SW 1271 (cell line): ENCODE results near the gene FREM1.

ENCODE experiments used
- DNase-seq, 2 experiments: peaks; one replicate each; lab custom pipeline; 2025; lab: John Stamatoyannopoulos, UW

The FREM1 gene

DNA sequence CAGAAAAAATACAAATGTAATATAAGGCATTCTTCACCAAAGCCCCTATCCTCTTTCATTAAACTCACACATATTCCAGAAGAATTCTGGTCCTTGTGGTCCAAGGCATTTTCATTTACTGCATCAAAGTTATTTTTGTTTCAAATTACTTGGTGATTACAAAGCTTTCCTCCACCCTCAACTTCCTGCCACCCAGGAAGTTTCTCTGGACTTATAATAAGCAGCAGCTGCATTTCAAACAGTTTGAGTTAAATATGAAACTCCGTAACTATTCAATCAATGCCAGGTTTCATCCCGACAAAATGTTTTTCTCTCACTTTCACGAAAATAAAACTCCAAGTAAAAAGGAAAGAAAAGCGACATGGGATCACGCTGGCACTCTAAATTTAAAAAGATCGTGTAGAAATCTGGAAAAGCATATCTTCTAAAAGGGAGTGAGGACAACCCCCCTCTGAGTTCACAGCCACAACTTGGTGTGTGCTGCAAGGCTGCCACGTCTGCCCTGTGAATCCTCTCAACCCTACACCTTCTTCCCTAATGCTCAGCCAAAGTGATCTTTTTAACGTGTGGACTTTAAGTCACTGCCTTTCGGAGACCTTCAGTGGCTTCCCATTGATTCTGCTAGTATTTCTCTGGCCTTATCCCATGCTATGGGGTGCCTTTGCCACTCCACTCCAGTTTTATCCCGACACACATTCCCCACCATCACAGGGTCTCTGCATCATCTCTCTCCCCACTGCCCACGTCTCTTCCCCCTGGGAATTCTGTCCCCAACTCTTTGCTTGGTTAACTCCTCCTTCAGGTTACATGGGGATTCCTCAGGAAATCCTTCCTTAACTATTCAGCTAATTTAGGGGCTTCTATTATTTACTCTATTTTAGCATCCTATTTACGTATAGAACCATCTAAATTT lies 96.6 kb downstream of the FREM1 start:
- DNase-seq, result no peak

DNA sequence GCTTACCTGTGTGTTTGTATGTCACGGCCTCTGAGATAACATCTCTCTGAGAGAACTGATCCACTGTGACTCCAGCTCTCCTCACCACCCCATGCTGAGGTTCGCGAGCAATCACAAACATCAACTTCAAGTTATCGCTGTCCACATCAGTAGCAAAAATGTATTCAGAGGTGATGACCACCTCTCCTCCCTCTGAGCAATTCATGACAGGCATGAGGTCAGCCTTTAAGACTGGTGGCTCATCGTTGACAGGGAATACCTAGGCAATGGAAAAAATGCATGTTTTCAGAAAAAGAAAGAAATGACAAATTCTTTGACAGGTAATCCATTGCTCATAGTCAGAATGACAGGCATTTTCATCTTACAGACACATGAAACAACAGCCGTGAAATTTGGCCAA lies 97.4 kb downstream of the FREM1 start:
- no peak for DNase-seq

DNA sequence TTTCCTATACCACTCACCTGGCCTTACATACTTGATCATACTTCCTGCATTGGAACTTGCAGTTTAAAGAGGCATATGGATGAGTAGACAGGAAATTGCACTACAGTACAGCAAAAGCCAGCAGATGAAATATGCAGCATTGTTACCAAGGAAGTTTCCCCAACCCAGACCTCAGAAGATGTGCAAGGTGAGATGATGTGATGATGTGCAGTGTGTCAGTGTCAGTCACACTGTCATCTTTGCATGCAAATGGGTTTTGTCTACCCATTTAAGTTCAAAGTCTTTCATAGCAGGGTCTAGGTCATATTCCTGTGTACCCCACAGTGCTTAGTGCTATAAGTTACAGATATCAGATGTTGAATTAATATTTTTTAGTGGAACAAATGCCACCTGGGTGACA lies 98.4 kb downstream of the FREM1 start:
- DNase-seq, result no peak

DNA sequence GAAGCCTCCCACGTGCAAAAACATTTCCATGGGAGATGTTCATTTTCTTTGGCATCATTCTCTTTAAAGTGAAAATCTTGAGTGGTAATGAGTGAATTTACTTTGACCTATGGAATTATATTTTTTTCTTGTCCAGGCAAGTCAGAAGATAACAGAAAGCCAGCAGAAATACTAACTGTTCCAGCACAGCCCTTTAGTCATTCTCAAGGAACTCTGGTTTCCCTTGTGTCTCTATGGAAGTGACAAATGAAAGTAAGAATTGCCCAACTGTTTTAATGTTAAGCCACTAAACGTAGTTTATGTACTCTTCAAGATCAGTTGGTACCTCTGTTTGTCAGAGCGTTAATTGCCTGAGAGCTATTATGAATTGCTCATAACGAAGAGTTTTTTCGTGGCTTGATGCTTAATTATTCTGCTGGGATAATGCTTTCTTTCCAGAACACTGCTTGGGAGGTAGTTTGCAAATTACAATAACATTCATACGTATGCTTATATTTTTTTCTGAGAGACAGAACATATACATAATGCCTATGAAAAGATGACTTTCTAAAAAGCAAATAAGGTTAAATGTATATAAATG lies 103.2 kb downstream of the FREM1 start:
- no peak for DNase-seq

DNA sequence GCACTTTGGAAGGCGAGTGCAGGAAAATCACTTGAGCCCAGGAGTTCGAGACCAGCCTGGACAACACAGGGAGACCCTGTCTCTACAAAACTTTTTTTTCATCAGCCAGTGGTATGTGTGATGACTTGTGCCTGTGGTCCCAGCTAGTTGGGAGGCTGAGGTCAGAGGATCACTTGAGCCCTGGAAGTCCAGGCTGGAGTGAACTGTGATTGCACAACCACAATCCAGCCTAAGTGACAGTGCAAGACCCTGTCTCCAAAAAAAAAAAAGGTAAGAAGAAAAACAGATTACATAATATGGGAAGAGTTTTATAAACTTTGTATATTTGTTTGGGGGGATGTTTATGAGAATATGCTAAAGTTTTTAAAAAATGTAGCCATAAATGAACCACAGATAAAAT lies 111.2 kb downstream of the FREM1 start:
- no peak for DNase-seq

DNA sequence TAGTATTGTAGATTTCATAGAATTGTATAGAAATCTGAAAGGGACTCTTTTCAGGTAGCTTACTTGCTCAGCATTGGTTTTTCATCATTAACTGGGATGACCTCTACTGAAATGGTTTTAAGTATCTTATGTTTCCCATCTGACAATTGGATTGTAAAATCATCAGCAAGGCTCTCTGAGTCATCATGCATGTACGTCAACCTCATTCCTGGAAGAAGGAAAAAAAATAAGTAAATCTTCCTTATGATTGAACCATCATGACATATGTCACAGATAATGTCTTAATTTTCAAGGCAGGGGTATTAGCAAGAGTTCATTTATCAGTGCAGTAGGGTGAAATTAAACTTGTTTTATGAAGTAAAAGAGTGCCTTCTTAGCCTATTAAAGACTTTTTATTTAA lies 112.8 kb downstream of the FREM1 start:
- DNase-seq, result no peak

DNA sequence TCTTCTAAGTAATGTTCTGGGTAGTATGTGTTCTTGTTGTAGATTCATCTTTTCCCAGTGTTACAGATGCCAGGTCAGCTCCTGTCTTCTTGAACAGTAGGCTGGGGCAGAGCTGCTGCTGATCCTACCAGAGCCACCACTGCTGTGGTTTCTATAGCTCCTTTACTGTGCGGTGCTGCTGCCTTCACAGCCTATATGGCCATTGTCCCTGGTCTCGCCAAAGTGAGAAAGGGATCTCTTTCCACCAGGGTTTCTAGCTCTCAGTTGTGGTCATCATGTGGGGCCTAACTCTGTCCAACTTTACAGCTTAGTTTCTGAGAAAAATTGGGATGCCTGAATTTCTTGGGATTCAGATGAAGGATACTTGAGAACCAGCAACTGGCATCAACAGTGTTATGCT lies 116.8 kb downstream of the FREM1 start:
- no peak for DNase-seq

DNA sequence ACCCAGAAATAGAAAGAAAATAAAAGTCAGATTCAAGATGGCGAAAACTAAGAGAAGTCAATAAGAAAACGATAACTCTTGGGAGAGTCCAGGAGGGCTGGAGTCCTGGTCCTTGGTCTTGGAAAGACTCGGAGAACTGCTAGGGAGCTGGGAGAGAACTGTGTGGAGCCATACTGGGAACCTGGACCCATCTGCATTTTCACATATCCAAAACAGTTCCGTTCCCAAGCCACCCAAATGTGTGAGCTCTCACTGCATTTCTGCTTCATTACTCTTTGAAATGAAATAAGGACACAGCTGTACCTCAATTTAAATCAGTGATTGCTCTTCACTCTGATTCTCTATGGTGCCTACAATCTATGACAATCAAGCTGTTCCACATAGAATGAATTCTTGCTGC lies 119.6 kb downstream of the FREM1 start:
- DNase-seq, result no peak

DNA sequence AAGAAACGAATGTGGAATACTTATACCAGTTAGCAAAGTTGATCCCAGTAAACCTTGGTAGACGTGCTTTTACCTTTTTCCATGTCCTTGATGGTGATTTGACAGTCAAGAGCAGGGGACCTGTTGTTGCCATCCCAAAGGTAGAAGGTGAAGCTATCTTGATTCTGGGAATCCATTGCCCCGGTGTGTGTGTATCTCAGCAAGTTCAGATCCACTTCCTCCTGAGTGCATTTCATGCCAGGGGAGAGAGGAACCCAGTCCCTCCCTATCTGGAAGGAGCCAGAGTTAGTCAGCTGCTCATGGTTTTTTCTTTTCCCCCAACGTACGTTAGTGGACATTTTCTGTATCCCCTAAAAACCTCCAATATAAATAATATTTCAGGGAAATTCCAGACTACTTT lies 121.4 kb downstream of the FREM1 start:
- DNase-seq, result no peak

DNA sequence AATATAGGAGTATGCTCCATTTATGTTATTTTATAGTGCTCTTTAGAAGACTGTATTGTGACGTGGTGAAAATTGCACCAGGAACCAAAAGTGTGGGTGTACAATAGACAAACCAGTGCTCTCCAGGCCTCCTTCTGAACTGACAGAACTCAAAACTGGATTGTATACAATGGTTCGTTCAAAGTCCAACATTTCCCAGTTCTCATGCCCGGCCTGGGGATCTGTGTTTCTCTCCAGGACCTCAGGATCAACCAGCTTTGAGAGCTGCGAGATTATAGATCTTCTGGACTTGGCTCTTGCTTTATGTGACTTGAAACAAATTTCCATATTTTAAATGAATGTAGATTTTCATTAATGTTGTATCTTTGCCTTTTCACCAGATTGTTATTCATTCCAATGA lies 126.9 kb downstream of the FREM1 start:
- no peak for DNase-seq

DNA sequence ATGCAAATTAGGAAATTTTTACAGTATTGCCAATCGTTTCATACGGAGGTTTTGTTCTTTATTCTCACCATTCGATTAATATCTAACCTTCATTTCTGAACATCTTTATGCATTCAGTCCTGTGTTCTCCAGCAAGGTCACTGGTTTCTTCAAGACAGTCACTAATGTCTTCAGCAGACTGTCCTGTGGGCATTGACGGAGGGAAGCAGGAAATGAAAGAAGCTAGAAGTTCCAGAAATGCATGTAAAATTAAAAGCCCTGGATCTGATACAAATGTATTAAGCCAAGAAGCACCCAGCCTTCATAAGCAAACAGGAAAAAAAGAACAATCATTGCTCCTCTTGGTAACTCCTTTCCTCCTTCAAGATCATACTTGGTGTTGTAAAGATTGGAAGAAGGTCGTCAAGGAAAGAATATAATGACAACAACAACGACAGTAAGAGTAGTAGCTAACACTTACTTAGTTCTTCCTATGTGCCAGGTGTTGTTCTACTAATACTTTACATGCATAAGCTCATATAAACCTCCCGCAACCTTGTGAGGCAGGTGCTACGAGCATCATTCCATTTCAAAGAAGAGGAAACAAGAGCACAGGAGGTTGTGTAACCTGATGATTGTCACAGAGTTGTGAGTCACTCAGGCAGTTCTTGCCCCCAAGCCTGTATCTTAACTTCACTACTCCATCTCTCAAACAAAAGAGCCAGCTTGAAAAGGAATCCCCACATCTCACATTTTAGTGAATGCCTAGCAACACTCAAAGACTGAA lies 127.8 kb downstream of the FREM1 start:
- no peak for DNase-seq

DNA sequence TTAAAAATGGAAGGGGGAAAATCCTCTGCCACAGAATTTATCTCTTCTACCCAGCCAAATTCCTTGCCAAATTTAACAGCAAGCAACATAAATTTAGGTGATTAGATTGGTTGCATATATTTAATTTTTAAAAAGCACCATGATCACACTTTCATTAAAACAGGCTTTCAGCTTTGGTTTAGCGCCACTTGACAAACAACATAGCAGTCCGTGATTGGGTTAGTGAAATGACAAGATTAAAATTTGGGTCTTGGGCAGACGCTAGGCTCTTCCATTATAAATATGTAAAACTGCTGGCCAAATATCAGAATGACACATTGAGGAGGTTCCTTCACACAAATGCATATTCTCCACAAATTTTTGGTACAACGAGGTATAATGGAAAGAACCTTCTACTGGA lies 129.5 kb downstream of the FREM1 start:
- no peak for DNase-seq

DNA sequence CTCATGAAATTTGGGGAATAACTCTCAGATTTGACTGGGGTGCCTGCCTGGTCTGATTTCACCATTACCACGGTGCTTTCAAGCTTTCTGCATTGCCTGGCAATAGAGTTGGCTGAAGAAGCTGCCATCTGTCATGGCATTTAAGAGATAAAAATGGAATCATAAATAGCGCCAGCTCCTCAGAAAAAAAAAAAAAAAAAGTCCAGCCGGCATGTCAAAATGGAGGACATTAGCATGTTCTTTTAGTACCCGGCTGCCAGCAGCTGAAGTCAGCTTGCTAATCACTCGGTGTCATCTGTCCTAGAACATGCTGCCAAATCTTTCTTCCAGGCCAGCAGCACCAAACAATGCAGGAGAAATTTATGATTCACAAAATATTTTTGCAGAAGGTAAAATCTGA lies 130.0 kb downstream of the FREM1 start:
- DNase-seq, result no peak

DNA sequence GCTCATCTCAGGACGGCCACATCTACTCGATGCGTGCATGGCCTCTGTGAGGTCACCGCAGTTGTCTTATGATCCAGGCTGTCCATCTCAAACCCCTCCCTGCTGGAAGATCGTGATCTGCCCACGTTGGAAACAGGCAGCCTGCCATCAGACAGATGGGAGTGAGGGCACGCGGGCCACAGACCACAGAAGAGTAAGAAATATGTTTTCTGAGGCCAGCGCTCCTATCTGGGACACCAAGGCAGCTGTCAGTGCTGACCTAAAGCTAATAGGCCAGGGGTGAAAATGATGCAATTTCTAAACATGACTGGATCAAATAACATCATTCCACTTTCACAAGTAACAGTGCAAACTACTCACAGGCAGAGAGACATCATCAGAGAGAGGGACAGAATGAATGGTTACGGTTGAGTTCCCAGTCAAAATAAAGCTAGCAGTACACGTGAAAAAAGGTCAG lies 130.6 kb downstream of the FREM1 start:
- no peak for DNase-seq

DNA sequence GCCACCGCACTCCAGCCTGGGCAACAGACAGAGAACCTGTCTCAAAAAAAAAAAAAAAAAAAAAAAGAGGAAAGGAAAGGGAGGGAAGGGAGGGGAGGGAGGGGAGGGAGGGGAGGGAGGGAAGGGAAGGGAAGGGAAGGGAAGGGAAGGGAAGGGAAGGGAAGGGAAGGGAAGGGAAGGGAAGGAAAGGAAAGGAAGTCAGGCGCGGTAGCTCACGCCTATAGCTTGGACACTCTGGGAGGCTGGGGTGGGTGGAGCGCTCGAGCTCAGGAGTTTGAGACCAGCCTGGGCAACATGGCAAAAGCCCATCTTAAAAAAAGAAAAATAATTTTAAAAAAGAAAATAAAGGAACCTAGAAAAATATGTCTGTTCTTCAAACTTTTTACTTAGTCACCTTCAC lies 131.7 kb downstream of the FREM1 start:
- no peak for DNase-seq

DNA sequence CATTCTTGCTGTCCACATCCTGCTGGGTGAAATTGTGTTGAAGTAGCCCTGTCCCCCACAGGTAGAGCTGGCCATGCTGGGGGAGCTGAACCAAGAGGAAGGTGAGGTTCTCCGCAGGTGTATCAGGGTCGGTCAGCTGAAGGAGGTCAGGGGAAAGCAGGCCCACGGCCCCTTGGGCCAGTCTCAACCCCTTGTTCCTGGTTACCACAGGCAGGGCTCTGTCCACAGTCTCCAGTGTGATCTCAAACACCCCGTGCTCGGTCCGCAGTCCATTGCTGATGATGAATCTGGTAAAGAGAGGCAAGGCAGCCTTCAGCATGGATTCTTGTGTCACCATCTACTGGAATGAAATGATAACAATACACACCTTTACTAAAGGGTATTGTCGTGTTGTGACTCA lies 134.3 kb downstream of the FREM1 start:
- DNase-seq, result no peak

DNA sequence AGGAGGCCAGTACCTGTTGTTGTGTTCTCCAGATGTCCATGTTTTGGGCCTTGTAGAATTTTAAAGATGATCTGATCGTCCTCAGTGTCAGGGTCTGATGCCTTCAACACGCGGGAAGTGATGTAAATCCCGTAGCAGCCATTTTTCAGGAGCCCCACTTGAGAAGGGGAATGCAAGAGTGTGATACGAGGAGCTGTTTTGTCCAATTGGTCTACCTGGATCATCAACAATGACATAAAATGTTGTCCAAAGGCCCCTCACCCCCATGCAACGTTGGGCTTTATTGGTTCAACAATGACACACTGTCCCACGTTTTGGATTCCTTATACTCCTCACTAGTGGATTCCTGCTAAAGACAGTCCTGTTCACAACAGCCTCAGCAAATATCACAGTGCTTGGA lies 139.6 kb downstream of the FREM1 start:
- no peak for DNase-seq

DNA sequence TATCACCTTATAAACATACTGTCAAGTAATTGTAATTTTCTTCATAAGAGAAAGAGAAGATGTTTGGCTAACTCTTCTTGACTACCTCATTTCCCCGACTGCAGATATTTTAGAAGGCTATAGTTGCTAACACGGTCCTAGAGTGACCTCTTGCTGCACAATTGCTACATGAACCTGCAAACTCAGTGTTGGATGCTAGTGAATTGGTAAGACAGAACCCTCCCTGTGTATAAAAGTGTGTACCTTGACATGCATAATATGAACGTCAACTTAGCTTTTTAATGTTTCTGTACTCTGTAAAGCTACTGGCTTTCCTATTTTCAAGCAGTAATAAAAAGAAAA lies 141.0 kb downstream of the FREM1 start:
- peak in 1 of 2 experiments; percentile 11 for DNase-seq

DNA sequence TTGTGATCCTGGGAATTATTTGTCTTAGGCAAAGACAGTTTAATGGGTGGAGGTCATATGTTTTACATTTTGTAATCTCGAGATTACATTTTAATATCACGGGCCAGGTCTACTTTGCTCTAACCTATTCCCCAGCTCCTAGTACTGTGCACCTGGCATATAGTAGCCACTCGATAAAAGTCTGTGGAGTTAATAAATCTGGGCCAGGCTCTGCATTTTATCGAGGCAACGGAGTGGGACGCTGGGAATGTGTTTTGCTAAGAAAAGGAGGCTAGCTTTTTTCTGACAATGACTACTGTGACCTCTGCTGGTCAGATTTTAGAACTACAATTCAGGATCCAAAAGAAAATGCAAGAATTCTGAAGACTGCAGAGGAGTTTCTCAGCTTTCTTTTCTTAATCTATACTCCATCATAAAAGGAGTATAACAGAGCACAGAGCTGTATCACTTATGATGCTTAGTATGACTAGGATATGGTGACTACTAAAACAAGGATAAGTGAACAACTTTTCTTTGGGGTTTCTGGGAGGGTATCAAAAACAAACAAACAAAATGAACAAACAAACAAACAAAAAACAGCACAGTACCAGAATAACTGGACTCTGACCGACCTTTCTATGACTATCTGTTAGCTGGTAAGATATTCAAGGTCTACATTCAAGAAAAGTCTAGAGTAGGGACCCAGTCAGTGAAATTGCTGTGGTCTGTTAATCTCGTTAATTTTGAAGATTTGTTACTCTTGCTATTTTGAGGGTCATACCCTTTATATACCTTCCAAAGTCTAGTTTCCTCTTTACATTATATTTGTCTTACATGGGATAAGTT lies 141.6 kb downstream of the FREM1 start:
- DNase-seq, result no peak

DNA sequence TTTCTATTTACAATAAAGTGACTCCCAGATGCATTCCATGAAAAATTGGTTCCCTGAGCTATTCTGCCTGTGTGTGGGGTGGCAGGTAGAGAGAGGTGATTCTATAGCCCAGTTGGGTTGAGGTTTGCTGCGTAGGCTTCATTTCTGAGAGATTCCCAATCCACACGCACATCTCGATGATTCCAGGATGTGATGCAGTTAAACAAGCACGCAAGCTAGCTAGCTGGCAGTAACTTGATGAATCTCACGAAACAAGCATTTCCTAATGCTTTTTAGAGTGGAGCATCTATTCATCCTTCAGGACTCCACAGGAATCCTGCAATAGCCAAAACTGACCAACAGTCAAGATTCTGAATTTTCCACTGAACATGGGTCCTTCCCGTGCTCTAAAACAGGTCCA lies 143.9 kb downstream of the FREM1 start:
- DNase-seq, result no peak

DNA sequence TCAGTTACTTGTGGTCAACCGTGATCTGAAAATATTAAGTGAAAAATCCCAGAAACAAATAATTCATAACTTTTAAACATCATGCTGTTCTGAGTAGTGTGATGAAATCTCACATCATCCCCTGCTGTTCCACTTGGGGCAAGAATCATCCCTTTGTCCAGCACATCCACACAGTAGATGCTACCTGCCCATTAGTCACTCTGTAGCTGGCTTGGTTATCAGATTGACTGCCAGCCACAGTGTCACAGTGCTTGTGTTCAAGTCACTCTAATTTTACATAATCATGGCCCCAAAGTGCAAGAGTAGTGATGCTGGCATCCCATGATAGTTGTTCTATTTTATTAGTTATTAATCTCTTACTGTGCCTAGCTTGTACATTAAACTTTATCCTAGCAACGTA lies 148.6 kb downstream of the FREM1 start:
- DNase-seq, result no peak

DNA sequence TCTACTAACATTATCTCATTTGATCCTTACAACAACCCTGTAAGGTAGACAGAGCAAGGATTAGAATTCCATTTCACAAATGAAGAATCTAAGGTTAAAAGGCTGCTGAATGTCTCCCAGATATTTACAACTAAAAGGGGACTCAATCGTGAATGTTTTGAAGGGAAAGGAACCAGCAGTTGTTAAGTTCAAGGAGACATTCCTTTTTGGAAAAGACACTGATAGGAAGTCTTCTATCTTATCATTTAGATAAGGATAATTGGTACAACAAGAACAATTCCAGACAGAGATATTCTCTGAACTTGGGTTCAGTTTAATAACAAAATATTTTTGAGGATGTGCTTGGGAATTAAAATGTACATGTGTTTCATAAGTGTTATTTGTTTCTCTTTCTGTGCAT lies 150.2 kb downstream of the FREM1 start:
- DNase-seq, result no peak
